Measurements from ENCODE around the gene TANC1. TPM values are rescaled to one million over a fixed set of nuclear protein-coding genes. Genes with fewer than 3 reads are reported as not detected.

TANC1 gene
- total and polyA plus RNA-seq, 2 experiments from 2014 or later = 2.8 to 9.5 TPM

- H3K27ac Mint-ChIP-seq = no peak overlapping the region
- peaks cover 16% of the 10 kb centered on the region for H3K4me1 Mint-ChIP-seq
- Histone ChIP-seq H3F3A (replicated peaks; ENCODE audit: low read depth) (no peaks in the 10 kb centered on the region), H3K27ac (ENCODE audit: low read depth) (0 out of 2 replicates have a peak overlapping the region, but pooled peaks have one; percentile 53), H3K79me2 (replicated peaks; ENCODE audit: insufficient read depth) (no peaks in the 10 kb centered on the region), H3K27me3 (ENCODE audit: insufficient read depth) (no peaks in the 10 kb centered on the region), H4K20me1 (replicated peaks; ENCODE audit: insufficient read depth) (no peaks in the 10 kb centered on the region), H3K4me1 (ENCODE audit: insufficient read depth) (no peaks in the 10 kb centered on the region; the same call in 1 of the 2 replicates), H3K36me3 (ENCODE audit: insufficient read depth) (no peaks in the 10 kb centered on the region), H3K4me2 (no peak overlapping the region), H3K9me2 (ENCODE audit: insufficient read depth) (no peaks in the 10 kb centered on the region), H3K4me3 (no peak overlapping the region), H2AFZ (no peak overlapping the region)
- H3K36me3 Mint-ChIP-seq (ENCODE audit: low read depth) = no peaks in the 10 kb centered on the region
- H3K9me3 Mint-ChIP-seq = no peaks in the 10 kb centered on the region
- H3K27me3 Mint-ChIP-seq (ENCODE audit: insufficient read depth, low read depth, poor library complexity) = peaks cover 11% of the 10 kb centered on the region
- DNase-seq (ENCODE audit: low spot score) (peak; percentile 48), ATAC-seq (peak; percentile 47)
- TF ChIP-seq POLR2AphosphoS5 (IDR thresholded peaks at IDR 0.05; ENCODE audit: low read depth) = no peak
- TF ChIP-seq CTCF (conservative IDR thresholded peaks at IDR 0.05; ENCODE audit: low read depth in 2 of 2) = no peak
- TF ChIP-seq CREB1 (CRISPR knock-in tag; IDR thresholded peaks at IDR 0.05; ENCODE audit: low read depth) = no peak
- no peak for TF ChIP-seq STAT1 (IDR thresholded peaks at IDR 0.05; ENCODE audit: unreplicated experiment)
- no peak for TF ChIP-seq ZNF331 (CRISPR knock-in tag; IDR thresholded peaks at IDR 0.05; ENCODE audit: low read depth)
- TF ChIP-seq EZH2phosphoT487 (IDR thresholded peaks at IDR 0.05; ENCODE audit: unreplicated experiment) = no peak
- TF ChIP-seq EZH2 (IDR thresholded peaks at IDR 0.05; ENCODE audit: low read depth, unreplicated experiment) = no peak
- TF ChIP-seq JUNB (IDR thresholded peaks at IDR 0.05; ENCODE audit: unreplicated experiment) = no peak
- TF ChIP-seq NANOG (IDR thresholded peaks at IDR 0.05; ENCODE audit: borderline replicate concordance) = no peak
- TF ChIP-seq ETS1 (IDR thresholded peaks at IDR 0.05) = no peak
- no peak for TF ChIP-seq ZNF462 (CRISPR knock-in tag; IDR thresholded peaks at IDR 0.05)
- TF ChIP-seq REST (IDR thresholded peaks at IDR 0.05; ENCODE audit: unreplicated experiment) = no peak
- TF ChIP-seq ZNF114 (CRISPR knock-in tag; IDR thresholded peaks at IDR 0.05) = no peak
- no peak overlapping the region for H3K4me3 Mint-ChIP-seq
These were observed 156.0 kb downstream of the TANC1 start for GRCh38 chr2:159124441-159124911.
